B cell (primary cell): ENCODE data around the gene NTSR2.

Experiments used
- EZH2 ChIP-seq: IDR thresholded peaks from 2 replicates; pipeline ENCODE4 v1.6.1; 2012; ENCODE audit warnings: borderline replicate concordance, low read depth, mild to moderate bottlenecking, moderate library complexity, low read length; ENCODE audit not compliant: insufficient read depth, poor library complexity, severe bottlenecking
- TF ChIP-seq, protein P1 (sequence below): fragments of 200-600 bp; IDR thresholded peaks from one replicate; pipeline ENCODE4 v1.8.0; 2022; ENCODE audit warnings: antibody characterized with exemption, mild to moderate bottlenecking

DNA sequence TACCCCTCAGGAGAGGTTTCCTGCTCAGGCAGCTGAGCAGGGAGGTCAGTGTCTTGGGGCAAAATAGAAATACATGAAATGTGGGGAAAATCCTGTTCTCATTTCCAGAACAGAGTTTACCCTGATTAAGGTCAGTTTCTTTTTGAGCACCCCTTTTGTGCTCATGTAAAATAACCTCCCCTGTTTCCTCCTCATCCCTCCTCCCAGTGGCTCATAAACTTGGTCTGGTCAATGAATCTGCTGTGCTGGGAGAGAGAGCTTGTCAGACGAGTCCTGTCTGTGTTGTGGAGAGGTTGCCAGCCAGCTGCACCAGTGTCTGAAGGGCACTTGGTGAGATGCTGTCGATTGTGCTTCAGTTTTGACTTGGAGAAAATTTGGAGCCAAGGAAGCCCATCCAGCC is 48.6 kb downstream of the NTSR2 start:
- no peak for TF ChIP-seq EZH2
- TF ChIP-seq, protein P1, sequence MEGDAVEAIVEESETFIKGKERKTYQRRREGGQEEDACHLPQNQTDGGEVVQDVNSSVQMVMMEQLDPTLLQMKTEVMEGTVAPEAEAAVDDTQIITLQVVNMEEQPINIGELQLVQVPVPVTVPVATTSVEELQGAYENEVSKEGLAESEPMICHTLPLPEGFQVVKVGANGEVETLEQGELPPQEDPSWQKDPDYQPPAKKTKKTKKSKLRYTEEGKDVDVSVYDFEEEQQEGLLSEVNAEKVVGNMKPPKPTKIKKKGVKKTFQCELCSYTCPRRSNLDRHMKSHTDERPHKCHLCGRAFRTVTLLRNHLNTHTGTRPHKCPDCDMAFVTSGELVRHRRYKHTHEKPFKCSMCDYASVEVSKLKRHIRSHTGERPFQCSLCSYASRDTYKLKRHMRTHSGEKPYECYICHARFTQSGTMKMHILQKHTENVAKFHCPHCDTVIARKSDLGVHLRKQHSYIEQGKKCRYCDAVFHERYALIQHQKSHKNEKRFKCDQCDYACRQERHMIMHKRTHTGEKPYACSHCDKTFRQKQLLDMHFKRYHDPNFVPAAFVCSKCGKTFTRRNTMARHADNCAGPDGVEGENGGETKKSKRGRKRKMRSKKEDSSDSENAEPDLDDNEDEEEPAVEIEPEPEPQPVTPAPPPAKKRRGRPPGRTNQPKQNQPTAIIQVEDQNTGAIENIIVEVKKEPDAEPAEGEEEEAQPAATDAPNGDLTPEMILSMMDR, result no peak
